Fibroblast of lung (primary cell): ENCODE measurements around the gene CORO2B. TPM values are rescaled to one million over a fixed set of nuclear protein-coding genes. Genes with fewer than 3 reads are reported as not detected.

Source experiments
- DNase-seq, 2 donors: peaks; one replicate each; pipeline versions ENCODE4 v3.0.0 to v3.0.0-alpha.2; 2010; ENCODE audit warnings: low read depth in 2 of 2
- H2AFZ ChIP-seq: 2 replicates; pipeline ENCODE4 v1.5.1; 2012; ENCODE audit warnings: low read length, control low read depth, inconsistent platforms
- H3K27ac ChIP-seq: 2 replicates; pipeline ENCODE4 v1.5.1; 2011; ENCODE audit warnings: low read length, control low read depth; ENCODE audit not compliant: insufficient read depth
- H3K27me3 ChIP-seq: 2 replicates; pipeline ENCODE4 v1.5.1; 2011; ENCODE audit warnings: mild to moderate bottlenecking, low read length; ENCODE audit not compliant: control insufficient read depth, insufficient read depth
- H3K36me3 ChIP-seq: 2 replicates; pipeline ENCODE4 v1.5.1; 2011; ENCODE audit warnings: low read length; ENCODE audit not compliant: control insufficient read depth, insufficient read depth
- H3K4me1 ChIP-seq: 2 replicates; pipeline ENCODE4 v1.5.1; 2011; ENCODE audit warnings: low read length; ENCODE audit not compliant: control insufficient read depth, insufficient read depth; ENCODE audit errors: extremely low read depth
- H3K4me2 ChIP-seq: 2 replicates; pipeline ENCODE4 v1.5.1; 2011; ENCODE audit warnings: low read length, control low read depth; ENCODE audit not compliant: insufficient read depth; ENCODE audit errors: extremely low read depth
- H3K4me3 ChIP-seq, 4 experiments: fragments of 200-600 bp in 1 of 4; sonication (generic) in 1 of 4; replicated peaks in 1 of 4; 2 replicates each; pipeline ENCODE4 v1.5.1; 2011 to 2016; ENCODE audit warnings: low read length in 4 of 4, low read depth in 3 of 4, mild to moderate bottlenecking in 3 of 4, control low read depth in 2 of 4, inconsistent platforms in 1 of 4, mixed read lengths in 1 of 4; ENCODE audit not compliant: insufficient read depth in 1 of 4; ENCODE audit errors: control extremely low read depth in 1 of 4
- H3K79me2 ChIP-seq: 2 replicates; pipeline ENCODE4 v1.5.1; 2012; ENCODE audit warnings: mild to moderate bottlenecking, low read length, inconsistent platforms; ENCODE audit not compliant: control insufficient read depth, insufficient read depth
- H3K9ac ChIP-seq: 2 replicates; pipeline ENCODE4 v1.5.1; 2011; ENCODE audit warnings: mild to moderate bottlenecking, low read length, control low read depth; ENCODE audit not compliant: insufficient read depth
- H3K9me3 ChIP-seq: 2 replicates; pipeline ENCODE4 v1.5.1; 2012; ENCODE audit warnings: low read depth, low read length; ENCODE audit not compliant: control insufficient read depth, insufficient read depth
- H4K20me1 ChIP-seq: 2 replicates; pipeline ENCODE4 v1.5.1; 2011; ENCODE audit warnings: low read length; ENCODE audit not compliant: control insufficient read depth, insufficient read depth; ENCODE audit errors: extremely low read depth
- EZH2 ChIP-seq: IDR thresholded peaks from 2 replicates; pipeline ENCODE4 v1.5.1; 2012; ENCODE audit warnings: low read length, control low read depth, mild to moderate bottlenecking; ENCODE audit errors: missing control alignments
- polyA plus RNA-seq, 2 donors: library from polyadenylated mRNA; depleted of rRNA in 1 of 2; stranded (reverse) in 1 of 2; unstranded in 1 of 2; fragments of >200 nt; gene quantifications; 2 replicates each; pipeline ENCODE4 v1.2.1, GENCODE V29; 2011 to 2012; ENCODE audit warnings: missing spikeins in 1 of 2
- total RNA-seq: library from RNA; depleted of rRNA; stranded (reverse); fragments of >200 nt; gene quantifications from 2 replicates; pipeline ENCODE4 v1.2.1, GENCODE V29; 2014
- TF ChIP-seq, protein P1 (sequence below), 2 donors: IDR thresholded peaks in 1 of 2; conservative IDR thresholded peaks in 1 of 2; 1 replicate in 1 of 2; 2 replicates in 1 of 2; pipeline ENCODE4 v1.5.1; 2011 to 2012; ENCODE audit warnings: low read length in 2 of 2, control low read depth in 1 of 2, inconsistent platforms in 1 of 2, low read depth in 1 of 2, mild to moderate bottlenecking in 1 of 2

CORO2B gene
- total and polyA plus RNA-seq, 2 donors (not counting 1 experiment from before 2014, with no cell fraction given) = 17.5 to 25.3 TPM

DNA sequence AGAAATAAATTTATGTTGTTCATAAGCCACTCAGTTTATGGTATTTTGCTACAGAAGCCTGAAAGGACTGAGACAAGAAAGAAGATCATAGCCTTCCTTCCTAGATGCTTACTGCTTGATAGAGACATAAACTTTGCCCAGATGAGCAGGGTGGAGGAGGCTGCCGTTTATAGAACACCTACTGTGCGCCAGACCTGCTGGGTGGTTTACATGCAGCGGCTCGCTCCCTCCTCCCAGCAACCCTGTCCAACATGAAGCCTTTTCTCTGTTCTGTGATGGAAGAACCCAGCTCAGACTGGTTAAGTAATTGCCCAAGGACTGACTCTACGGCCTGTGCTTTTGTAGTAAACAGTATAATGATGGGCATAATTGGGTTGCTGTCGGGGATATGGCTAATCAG, 37.0 kb downstream of the CORO2B start:
- no peak overlapping the region for H3K4me2 ChIP-seq
- H3K4me1 ChIP-seq = peaks cover 31% of the 10 kb centered on the region
- H2AFZ ChIP-seq = no peak overlapping the region
- no peaks in the 10 kb centered on the region for H3K9me3 ChIP-seq
- no peak overlapping the region for H3K27ac ChIP-seq
- H3K27me3 ChIP-seq = no peaks in the 10 kb centered on the region
- no peak for TF ChIP-seq EZH2
- DNase-seq = no peak
- peaks cover 55% of the 10 kb centered on the region for H3K79me2 ChIP-seq
- no peak overlapping the region for H3K4me3 ChIP-seq
- H3K36me3 ChIP-seq = no peaks in the 10 kb centered on the region
- H4K20me1 ChIP-seq = no peaks in the 10 kb centered on the region
- no peak overlapping the region for H3K9ac ChIP-seq

DNA sequence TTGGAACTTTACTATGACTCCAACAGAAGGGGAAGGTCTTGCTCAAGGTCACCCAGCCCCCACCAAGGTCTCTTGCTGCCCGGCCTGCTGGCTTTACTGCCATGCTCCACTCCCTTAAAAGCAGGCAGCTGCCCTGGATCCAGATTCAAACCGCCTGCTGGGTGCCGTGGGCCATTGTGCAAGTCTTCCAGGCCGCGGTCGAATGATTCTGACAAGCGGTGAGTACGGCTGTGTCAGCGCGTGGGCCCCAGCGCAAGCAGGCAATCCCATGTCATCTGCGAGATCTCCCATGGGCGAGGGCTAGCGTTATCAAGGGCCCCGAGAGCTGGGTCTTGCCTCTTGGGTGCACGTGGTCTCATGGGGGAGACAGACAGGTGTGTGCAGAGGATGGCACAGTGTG, 37.6 kb downstream of the CORO2B start:
- Histone ChIP-seq H3K27ac (no peak overlapping the region), H3K79me2 (peaks cover 55% of the 10 kb centered on the region), H3K27me3 (no peaks in the 10 kb centered on the region), H3K9me3 (no peaks in the 10 kb centered on the region), H3K4me1 (peaks cover 37% of the 10 kb centered on the region), H3K4me3 (no peak overlapping the region), H3K9ac (no peak overlapping the region), H3K4me2 (no peak overlapping the region), H2AFZ (no peak overlapping the region), H3K36me3 (no peaks in the 10 kb centered on the region), H4K20me1 (no peaks in the 10 kb centered on the region)
- DNase-seq = peak; percentile 41 to 59
- TF ChIP-seq, protein P1, sequence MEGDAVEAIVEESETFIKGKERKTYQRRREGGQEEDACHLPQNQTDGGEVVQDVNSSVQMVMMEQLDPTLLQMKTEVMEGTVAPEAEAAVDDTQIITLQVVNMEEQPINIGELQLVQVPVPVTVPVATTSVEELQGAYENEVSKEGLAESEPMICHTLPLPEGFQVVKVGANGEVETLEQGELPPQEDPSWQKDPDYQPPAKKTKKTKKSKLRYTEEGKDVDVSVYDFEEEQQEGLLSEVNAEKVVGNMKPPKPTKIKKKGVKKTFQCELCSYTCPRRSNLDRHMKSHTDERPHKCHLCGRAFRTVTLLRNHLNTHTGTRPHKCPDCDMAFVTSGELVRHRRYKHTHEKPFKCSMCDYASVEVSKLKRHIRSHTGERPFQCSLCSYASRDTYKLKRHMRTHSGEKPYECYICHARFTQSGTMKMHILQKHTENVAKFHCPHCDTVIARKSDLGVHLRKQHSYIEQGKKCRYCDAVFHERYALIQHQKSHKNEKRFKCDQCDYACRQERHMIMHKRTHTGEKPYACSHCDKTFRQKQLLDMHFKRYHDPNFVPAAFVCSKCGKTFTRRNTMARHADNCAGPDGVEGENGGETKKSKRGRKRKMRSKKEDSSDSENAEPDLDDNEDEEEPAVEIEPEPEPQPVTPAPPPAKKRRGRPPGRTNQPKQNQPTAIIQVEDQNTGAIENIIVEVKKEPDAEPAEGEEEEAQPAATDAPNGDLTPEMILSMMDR (conservative IDR thresholded peaks at IDR 0.05 in 1 of 2, IDR thresholded peaks at IDR 0.05 in 1 of 2; ENCODE audit: low read depth in 1 of 2, low read length in 2 of 2) = no peak
- TF ChIP-seq EZH2 = no peak

DNA sequence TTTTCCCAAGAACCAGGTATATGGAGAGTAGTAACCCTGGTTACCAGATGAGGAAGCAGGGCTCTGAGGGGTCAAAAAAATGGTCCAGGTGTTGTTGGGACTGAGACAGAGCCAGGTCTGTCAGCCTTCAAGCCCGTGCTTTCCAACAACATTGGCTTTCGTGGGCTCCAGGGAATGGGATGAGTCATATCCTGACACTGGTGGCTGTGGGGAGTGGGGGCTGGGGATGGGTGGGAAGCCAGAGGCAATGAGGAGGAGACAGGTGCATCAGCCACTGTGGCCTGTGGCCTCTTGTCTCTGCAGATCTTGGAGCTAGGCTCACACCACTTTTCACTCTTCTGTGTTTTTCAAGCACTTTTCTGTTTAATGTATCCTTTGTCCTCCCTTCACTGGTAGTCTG, 38.2 kb downstream of the CORO2B start:
- no peaks in the 10 kb centered on the region for H3K36me3 ChIP-seq
- H2AFZ ChIP-seq = no peak overlapping the region
- H3K4me2 ChIP-seq = no peak overlapping the region
- H3K9me3 ChIP-seq = no peaks in the 10 kb centered on the region
- TF ChIP-seq EZH2 = no peak
- TF ChIP-seq, protein P1 (conservative IDR thresholded peaks at IDR 0.05 in 1 of 2, IDR thresholded peaks at IDR 0.05 in 1 of 2; ENCODE audit: low read depth in 1 of 2, low read length in 2 of 2) = no peak
- H3K27me3 ChIP-seq = no peaks in the 10 kb centered on the region
- peaks cover 41% of the 10 kb centered on the region for H3K4me1 ChIP-seq
- H4K20me1 ChIP-seq = no peaks in the 10 kb centered on the region
- no peak overlapping the region for H3K9ac ChIP-seq
- peak in 1 of 2 donors; percentile 54 for DNase-seq
- no peak overlapping the region for H3K4me3 ChIP-seq
- H3K79me2 ChIP-seq = peaks cover 55% of the 10 kb centered on the region
- H3K27ac ChIP-seq = no peak overlapping the region
